ENCODE measurements around the gene RSRC2. TPM values are rescaled to one million over a fixed set of nuclear protein-coding genes. Genes with fewer than 3 reads are reported as not detected.

Gene RSRC2
- total RNA-seq, 4 donors from 2014 or later, result 44.2 to 97.9 (median 50.7) TPM

DNA sequence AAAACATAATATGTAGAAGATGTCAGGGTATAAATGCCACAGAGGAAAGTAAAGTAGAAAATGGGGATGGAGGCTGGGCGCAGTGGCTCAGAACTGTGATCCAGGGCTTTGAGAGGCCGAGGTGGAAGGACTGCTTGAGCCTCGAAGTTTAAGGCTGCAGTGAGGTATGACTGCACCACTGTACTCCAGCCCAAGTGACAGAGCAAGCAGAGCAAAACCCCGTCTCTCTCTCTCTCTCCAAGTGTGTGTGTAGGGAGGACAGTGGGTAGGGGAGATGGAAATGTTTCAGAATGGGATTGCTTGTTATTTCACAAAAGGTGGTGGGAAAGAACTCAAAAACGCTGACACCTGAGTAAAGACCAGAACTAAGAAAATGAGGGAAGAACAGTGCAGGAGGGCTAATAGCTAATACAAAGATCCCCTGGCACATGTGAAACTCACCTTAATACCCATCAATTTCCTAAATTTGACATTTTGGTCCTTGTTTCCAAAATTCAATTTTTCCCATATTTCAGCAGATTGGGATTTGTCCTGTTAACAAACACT, 20.3 kb downstream of the RSRC2 start:
- 73 to 80% methylated on average over 5 of the region's 5 CpGs for WGBS, 2 donors
- no peak for DNase-seq (ENCODE audit: low spot score in 2 of 2)
- TF ChIP-seq, protein P1, sequence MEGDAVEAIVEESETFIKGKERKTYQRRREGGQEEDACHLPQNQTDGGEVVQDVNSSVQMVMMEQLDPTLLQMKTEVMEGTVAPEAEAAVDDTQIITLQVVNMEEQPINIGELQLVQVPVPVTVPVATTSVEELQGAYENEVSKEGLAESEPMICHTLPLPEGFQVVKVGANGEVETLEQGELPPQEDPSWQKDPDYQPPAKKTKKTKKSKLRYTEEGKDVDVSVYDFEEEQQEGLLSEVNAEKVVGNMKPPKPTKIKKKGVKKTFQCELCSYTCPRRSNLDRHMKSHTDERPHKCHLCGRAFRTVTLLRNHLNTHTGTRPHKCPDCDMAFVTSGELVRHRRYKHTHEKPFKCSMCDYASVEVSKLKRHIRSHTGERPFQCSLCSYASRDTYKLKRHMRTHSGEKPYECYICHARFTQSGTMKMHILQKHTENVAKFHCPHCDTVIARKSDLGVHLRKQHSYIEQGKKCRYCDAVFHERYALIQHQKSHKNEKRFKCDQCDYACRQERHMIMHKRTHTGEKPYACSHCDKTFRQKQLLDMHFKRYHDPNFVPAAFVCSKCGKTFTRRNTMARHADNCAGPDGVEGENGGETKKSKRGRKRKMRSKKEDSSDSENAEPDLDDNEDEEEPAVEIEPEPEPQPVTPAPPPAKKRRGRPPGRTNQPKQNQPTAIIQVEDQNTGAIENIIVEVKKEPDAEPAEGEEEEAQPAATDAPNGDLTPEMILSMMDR (IDR thresholded peaks at IDR 0.05), result no peak
- no peak for TF ChIP-seq POLR2A (IDR thresholded peaks at IDR 0.05)
- no peak overlapping the region for H3K4me3 ChIP-seq (ENCODE audit: low read depth, poor library complexity, severe bottlenecking)
- intact Hi-C loops (cut with DNase I; ENCODE audit: low total_unique reads), result no loop called here

DNA sequence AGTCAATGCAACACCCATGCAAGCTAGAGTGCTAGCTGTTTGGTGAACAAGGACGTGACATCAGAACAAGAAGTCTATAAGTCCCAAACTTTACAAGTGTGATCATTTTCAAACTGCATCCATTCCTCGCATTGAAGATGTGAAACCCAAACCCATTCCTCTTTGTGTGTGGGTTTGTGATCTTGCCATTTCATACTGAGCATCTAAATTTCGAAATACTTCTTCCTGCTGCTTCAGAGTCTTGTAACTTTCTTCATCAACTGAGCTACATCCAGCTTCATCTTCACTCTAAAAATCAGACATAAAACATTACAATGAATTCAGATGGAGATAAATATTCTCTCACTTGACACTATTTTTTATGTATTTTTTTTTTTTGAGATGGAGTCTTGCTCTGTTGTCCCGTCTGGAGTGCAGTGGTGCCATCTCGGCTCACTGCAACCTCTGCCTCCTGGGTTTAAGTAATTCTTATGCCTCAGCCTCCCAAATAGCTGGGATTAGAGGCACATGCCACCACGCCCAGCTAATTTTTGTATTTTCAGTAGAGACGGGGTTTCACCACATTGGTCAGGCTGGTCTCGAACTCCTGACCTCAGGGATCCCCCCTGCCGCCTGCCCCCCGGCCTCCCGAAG, 21.2 kb downstream of the RSRC2 start:
- H3K4me3 ChIP-seq (ENCODE audit: low read depth, poor library complexity, severe bottlenecking), result no peak overlapping the region

DNA sequence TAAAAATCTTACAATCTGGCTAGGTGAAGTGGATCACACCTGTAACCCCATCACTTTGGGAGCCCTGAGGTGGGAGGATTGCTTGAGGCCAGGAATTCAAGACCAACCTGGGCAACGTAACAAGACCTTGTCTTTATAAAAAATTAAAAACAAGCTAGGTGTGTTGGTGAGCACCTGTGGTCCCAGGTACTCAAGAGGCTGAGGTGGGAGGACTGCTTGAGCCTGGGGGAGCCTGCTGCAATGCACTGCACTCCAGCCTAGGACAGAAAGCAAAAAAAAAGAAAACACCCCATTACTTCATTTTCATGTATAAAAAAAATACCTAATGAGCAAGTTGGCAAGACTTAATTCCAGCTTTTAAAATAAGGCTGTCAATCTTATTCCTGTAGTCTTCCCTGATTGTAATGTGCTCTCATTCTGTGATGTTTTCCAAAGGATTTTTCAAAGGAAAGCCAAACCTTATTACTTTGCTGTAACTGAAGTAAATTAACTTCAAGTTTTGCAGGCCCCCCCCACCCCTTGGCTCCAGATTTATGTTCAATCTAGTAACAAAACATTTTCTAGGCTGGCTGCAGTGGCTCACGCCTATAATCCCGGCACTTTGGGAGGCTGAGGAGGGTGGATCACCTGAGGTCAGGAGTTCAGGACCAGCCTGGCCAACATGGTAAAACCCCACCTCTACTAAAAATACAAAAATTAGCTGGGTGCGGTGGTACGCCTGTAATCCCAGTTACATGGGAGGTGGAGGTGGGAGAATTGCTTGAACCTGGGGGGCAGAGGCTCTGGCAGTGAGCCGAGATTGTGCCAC, 22.7 kb downstream of the RSRC2 start:
- TF ChIP-seq, protein P1 (IDR thresholded peaks at IDR 0.05), result no peak
- TF ChIP-seq POLR2A (IDR thresholded peaks at IDR 0.05), result no peak
- no peak overlapping the region for H3K4me3 ChIP-seq (ENCODE audit: low read depth, poor library complexity, severe bottlenecking)
- no peak for DNase-seq (ENCODE audit: low spot score in 2 of 2)
- WGBS, 2 donors, result 70% methylated on average over 6 of the region's 6 CpGs
- intact Hi-C loops (cut with DNase I; ENCODE audit: low total_unique reads), result no loop called here

More for the DNA sequence above, 21.2 kb downstream of the RSRC2 start:
- intact Hi-C loops (cut with DNase I; ENCODE audit: low total_unique reads), result no loop called here
- no peak for DNase-seq (ENCODE audit: low spot score in 2 of 2)
- 77 to 91% methylated on average over 11 of the region's 11 CpGs for WGBS, 2 donors
- no peak for TF ChIP-seq POLR2A (IDR thresholded peaks at IDR 0.05)
- TF ChIP-seq, protein P1 (IDR thresholded peaks at IDR 0.05), result no peak

DNA sequence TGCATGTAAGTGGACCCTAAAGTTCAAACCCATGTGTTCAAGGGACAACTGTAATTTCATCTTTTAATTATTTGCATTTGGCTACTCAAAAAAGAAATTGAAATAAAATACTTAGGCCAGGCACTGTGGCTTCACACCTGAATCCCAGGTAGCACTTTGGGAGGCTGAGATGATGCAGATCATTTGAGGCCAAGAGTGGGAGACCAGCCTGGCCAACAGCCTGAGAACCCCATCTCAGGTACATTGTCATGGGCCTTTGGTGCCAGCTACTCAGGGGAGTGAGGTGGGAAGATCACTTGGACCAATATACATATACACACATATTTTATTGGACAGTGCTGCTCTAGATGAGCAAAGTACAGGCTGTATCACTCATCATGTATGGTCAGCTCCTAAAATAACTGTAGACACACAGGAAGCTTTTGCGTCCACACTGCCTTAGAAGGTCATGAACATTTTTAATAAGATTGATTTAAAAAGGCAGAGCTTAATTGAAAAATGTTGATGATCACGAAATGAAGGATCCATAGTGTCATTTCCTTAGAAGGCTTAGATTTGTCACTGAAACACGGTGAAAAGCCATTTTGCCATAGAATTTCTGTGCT, 23.5 kb downstream of the RSRC2 start:
- intact Hi-C loops (cut with DNase I; ENCODE audit: low total_unique reads), result no loop called here
- TF ChIP-seq, protein P1 (IDR thresholded peaks at IDR 0.05), result no peak
- TF ChIP-seq POLR2A (IDR thresholded peaks at IDR 0.05), result no peak
- DNase-seq (ENCODE audit: low spot score in 2 of 2), result no peak
- WGBS, 2 donors, result 83 to 86% methylated on average over 3 of the region's 3 CpGs
- H3K4me3 ChIP-seq (ENCODE audit: low read depth, poor library complexity, severe bottlenecking), result no peak overlapping the region

DNA sequence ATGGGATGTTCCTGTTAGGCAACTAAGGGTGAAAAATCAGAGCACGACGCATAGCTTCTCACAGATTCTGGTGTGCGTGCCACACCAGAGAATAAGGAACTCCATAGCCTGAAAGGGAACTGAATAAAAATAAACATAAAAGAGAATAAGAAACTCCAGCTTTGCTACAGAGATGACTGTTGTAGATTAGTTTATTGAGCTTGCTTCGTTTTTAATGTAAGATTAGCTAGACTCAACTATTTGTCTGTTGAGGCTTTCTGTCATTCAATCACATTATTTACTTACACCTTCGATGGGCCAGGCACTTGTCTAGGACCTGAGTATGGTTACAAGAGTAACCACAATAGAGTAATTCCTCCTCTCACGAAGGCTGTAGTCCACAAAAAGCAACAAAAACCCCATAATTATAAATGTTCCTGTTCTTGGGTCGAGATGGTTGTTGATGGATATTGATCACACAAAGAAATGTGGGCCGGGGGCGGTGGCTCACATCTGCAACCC, 25.2 kb downstream of the RSRC2 start:
- intact Hi-C loops (cut with DNase I; ENCODE audit: low total_unique reads), result no loop called here
- TF ChIP-seq, protein P1 (IDR thresholded peaks at IDR 0.05), result no peak
- TF ChIP-seq POLR2A (IDR thresholded peaks at IDR 0.05), result no peak
- H3K4me3 ChIP-seq (ENCODE audit: low read depth, poor library complexity, severe bottlenecking), result no peak overlapping the region
- 74 to 77% methylated on average over 9 of the region's 9 CpGs for WGBS, 2 donors
- no peak for DNase-seq (ENCODE audit: low spot score in 2 of 2)
